Nephron (organoid): ENCODE data around the gene NOL6.
"Not testable (repeated sequence)": the region's sequence is repeated elsewhere in the genome, so short reads cannot be mapped to it uniquely, and the experiment has no call there.

Experiments used
- H3K27ac Mint-ChIP-seq, 3 experiments: 2 replicates each; pipeline ENCODE4 v1.8.0; 2020; ENCODE audit warnings: mixed read lengths in 3 of 3, mild to moderate bottlenecking in 2 of 3, moderate library complexity in 1 of 3
- H3K27me3 Mint-ChIP-seq: 2 replicates; pipeline ENCODE4 v1.8.0; 2021; ENCODE audit warnings: low read depth, mild to moderate bottlenecking, moderate library complexity, mixed read lengths
- H3K36me3 Mint-ChIP-seq: 2 replicates; pipeline ENCODE4 v1.8.0; 2020; ENCODE audit warnings: low read depth, mixed read lengths
- H3K4me1 Mint-ChIP-seq: 2 replicates; pipeline ENCODE4 v1.8.0; 2020; ENCODE audit warnings: mixed read lengths
- H3K4me3 Mint-ChIP-seq, 3 experiments: 2 replicates each; pipeline ENCODE4 v1.8.0; 2020; ENCODE audit warnings: mild to moderate bottlenecking in 3 of 3, mixed read lengths in 3 of 3, moderate library complexity in 2 of 3
- H3K9me3 Mint-ChIP-seq: 2 replicates; pipeline ENCODE4 v1.8.0; 2020; ENCODE audit warnings: mixed read lengths
- CTCF ChIP-seq, 3 experiments: fragments of 200-600 bp; sonication (generic); IDR thresholded peaks; one replicate each; pipeline ENCODE4 v1.5.0; 2021; ENCODE audit warnings: antibody characterized with exemption in 3 of 3; ENCODE audit not compliant: unreplicated experiment in 3 of 3

Gene NOL6

GRCh38 chr9:33463151-33463550, 10.6 kb downstream of the NOL6 start:
- no peaks in the 10 kb centered on the region for H3K27me3 Mint-ChIP-seq
- peaks cover 28% of the 10 kb centered on the region for H3K36me3 Mint-ChIP-seq
- no peak overlapping the region for H3K27ac Mint-ChIP-seq
- no peak for TF ChIP-seq CTCF (IDR thresholded peaks at IDR 0.05; ENCODE audit: unreplicated experiment in 3 of 3)
- H3K9me3 Mint-ChIP-seq, result no peaks in the 10 kb centered on the region
- H3K4me3 Mint-ChIP-seq, result no peak overlapping the region
- H3K4me1 Mint-ChIP-seq, result no peaks in the 10 kb centered on the region

GRCh38 chr9:33461492-33461891, 12.2 kb downstream of the NOL6 start:
- no peaks in the 10 kb centered on the region for H3K9me3 Mint-ChIP-seq
- H3K4me1 Mint-ChIP-seq, result no peaks in the 10 kb centered on the region
- no peaks in the 10 kb centered on the region for H3K27me3 Mint-ChIP-seq
- no peak for TF ChIP-seq CTCF (IDR thresholded peaks at IDR 0.05; ENCODE audit: unreplicated experiment in 3 of 3)
- H3K4me3 Mint-ChIP-seq, result no peak overlapping the region
- H3K27ac Mint-ChIP-seq, result no peak overlapping the region
- peaks cover 25% of the 10 kb centered on the region for H3K36me3 Mint-ChIP-seq

- H3K4me1 Mint-ChIP-seq, result no peaks in the 10 kb centered on the region
- H3K36me3 Mint-ChIP-seq, result peaks cover 25% of the 10 kb centered on the region
Measured at GRCh38 chr9:33460854-33461253, 12.9 kb downstream of the NOL6 start.

GRCh38 chr9:33459115-33459514, 14.6 kb downstream of the NOL6 start:
- H3K36me3 Mint-ChIP-seq, result peaks cover 11% of the 10 kb centered on the region
- no peaks in the 10 kb centered on the region for H3K9me3 Mint-ChIP-seq

More at GRCh38 chr9:33460854-33461253, 12.9 kb downstream of the NOL6 start:
- Mint-ChIP-seq H3K4me3 (no peak overlapping the region), H3K9me3 (no peaks in the 10 kb centered on the region), H3K27ac (no peak overlapping the region), H3K27me3 (no peaks in the 10 kb centered on the region)
- no peak for TF ChIP-seq CTCF (IDR thresholded peaks at IDR 0.05; ENCODE audit: unreplicated experiment in 3 of 3)

GRCh38 chr9:33458444-33458843, 15.3 kb downstream of the NOL6 start:
- Mint-ChIP-seq H3K4me1 (no peaks in the 10 kb centered on the region), H3K27ac (no peak overlapping the region), H3K27me3 (no peaks in the 10 kb centered on the region), H3K4me3 (no peak overlapping the region), H3K36me3 (peaks cover 10% of the 10 kb centered on the region), H3K9me3 (no peaks in the 10 kb centered on the region)
- TF ChIP-seq CTCF (IDR thresholded peaks at IDR 0.05; ENCODE audit: unreplicated experiment in 3 of 3), result no peak

More at GRCh38 chr9:33459115-33459514, 14.6 kb downstream of the NOL6 start:
- no peak overlapping the region for H3K4me3 Mint-ChIP-seq
- no peaks in the 10 kb centered on the region for H3K4me1 Mint-ChIP-seq
- H3K27me3 Mint-ChIP-seq, result no peaks in the 10 kb centered on the region
- no peak overlapping the region for H3K27ac Mint-ChIP-seq
- no peak for TF ChIP-seq CTCF (IDR thresholded peaks at IDR 0.05; ENCODE audit: unreplicated experiment in 3 of 3)

- Mint-ChIP-seq H3K27me3 (peaks cover under 1% of the 10 kb centered on the region), H3K36me3 (no peaks in the 10 kb centered on the region), H3K4me1 (peaks cover 4% of the 10 kb centered on the region)
Measured at GRCh38 chr9:33455945-33456344, 17.8 kb downstream of the NOL6 start.

GRCh38 chr9:33455456-33455855, 18.3 kb downstream of the NOL6 start:
- H3K27me3 Mint-ChIP-seq, H3K4me3 Mint-ChIP-seq, H3K4me1 Mint-ChIP-seq, H3K9me3 Mint-ChIP-seq, H3K36me3 Mint-ChIP-seq, H3K27ac Mint-ChIP-seq: not testable (repeated sequence)

More at GRCh38 chr9:33455945-33456344, 17.8 kb downstream of the NOL6 start:
- TF ChIP-seq CTCF (IDR thresholded peaks at IDR 0.05; ENCODE audit: unreplicated experiment in 3 of 3), result no peak
- no peaks in the 10 kb centered on the region for H3K9me3 Mint-ChIP-seq
- no peak overlapping the region for H3K27ac Mint-ChIP-seq
- no peak overlapping the region for H3K4me3 Mint-ChIP-seq

- not testable (repeated sequence) for H3K36me3 Mint-ChIP-seq, H3K27me3 Mint-ChIP-seq, H3K27ac Mint-ChIP-seq, H3K4me1 Mint-ChIP-seq, H3K4me3 Mint-ChIP-seq, H3K9me3 Mint-ChIP-seq
Measured at GRCh38 chr9:33454661-33455026, 19.1 kb downstream of the NOL6 start.
